Suppressor macrophage treated with lipopolysaccharide for 4 hours (primary cell): ENCODE measurements around the gene HAUS3.

Experiments
- DNase-seq: peaks from one replicate; pipeline ENCODE4 v3.0.0-alpha.2; 2020

HAUS3 gene

DNA sequence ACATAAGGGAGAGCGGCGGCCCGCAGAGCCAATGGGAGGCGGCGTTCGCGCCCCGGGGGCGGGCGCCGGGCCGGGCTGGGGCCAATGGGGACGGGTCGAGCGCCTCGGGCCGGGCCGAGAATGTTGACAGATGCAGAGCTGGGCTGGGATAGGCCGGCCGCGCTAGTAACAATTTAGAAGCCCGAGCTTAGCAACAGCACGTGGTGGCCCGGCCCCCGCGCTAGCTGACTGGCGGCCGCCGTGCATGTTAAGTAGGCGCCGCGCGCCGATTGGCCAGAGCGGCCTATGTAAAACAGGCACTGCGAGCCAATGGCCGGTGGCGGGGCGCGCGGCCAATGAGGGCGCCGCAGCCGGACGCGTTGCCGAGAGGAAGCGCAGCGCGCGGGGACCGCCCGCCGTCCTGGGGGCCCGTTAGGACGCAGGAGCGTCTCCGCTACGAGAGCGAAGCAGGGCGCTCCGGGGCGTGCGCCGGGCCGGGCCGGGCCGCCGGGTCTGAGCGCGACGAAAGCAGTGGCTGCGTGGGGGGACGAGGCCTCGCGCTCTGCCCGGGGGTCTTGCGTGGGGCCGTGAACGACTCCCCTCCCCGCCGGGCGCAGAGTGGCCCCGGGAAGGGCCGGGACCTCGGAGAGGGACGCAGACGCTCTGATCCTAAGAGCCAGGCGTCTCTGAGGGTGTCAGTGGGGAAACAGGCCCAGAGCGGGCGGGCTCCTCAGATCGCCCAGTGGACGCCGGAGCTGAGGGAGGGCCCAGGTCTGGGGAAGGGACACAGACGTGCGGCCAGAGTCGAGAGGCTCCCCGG lies 20.4 kb upstream of the HAUS3 start:
- peak; percentile 100 for DNase-seq

- DNase-seq, result no peak
Observed at GRCh38 chr4:2261853-2262144, 19.9 kb upstream of the HAUS3 start, which contains the start of gene MXD4. Gene MXD4 (minus strand): TSS chr4:2262109. CDS start chr4:2261980, 129 bp downstream.

- peak; percentile 70 for DNase-seq
Observed at GRCh38 chr4:2261110-2261852, 19.4 kb upstream of the HAUS3 start.

DNA sequence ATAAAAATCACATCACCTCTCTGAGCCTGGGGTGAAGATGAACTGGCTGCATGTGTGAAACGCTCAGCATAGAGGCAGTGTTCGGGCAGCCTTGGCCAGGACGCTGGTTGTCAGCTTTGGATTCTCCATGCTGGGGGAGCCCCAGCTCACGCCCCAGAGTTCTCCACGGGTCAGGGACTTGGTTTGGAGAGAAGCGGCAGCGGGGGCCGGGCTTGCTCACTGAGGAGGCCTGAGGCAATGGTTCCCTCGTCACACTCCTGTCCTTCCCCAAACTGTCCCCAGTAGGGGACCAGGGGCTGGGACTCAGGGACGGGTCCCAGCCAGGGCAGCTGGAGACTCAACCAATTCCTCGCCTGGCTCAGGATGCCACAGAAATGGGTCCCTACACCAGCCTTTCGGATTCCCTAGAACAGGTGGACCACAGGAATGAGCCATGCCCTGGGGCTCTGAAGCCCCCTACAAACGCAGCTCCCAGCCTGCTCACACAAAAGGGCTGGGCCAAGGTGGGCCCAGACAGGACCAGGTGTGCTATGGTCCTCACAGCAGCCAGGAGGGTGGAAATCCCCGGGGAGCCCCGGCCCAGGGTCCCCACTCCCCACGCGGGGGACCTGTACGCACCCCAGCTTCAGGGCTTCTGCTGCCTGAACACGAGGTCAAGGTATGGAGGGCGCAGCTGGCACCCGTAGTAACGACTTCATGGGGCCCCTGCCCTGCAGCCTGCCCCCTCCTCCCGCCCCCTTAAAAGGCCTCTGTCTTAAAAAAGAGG lies 18.6 kb upstream of the HAUS3 start:
- DNase-seq, result no peak

- DNase-seq, result no peak
Observed at GRCh38 chr4:2259541-2260343, 17.8 kb upstream of the HAUS3 start.

- DNase-seq, result no peak
Observed at GRCh38 chr4:2259036-2259540, 17.2 kb upstream of the HAUS3 start.

DNA sequence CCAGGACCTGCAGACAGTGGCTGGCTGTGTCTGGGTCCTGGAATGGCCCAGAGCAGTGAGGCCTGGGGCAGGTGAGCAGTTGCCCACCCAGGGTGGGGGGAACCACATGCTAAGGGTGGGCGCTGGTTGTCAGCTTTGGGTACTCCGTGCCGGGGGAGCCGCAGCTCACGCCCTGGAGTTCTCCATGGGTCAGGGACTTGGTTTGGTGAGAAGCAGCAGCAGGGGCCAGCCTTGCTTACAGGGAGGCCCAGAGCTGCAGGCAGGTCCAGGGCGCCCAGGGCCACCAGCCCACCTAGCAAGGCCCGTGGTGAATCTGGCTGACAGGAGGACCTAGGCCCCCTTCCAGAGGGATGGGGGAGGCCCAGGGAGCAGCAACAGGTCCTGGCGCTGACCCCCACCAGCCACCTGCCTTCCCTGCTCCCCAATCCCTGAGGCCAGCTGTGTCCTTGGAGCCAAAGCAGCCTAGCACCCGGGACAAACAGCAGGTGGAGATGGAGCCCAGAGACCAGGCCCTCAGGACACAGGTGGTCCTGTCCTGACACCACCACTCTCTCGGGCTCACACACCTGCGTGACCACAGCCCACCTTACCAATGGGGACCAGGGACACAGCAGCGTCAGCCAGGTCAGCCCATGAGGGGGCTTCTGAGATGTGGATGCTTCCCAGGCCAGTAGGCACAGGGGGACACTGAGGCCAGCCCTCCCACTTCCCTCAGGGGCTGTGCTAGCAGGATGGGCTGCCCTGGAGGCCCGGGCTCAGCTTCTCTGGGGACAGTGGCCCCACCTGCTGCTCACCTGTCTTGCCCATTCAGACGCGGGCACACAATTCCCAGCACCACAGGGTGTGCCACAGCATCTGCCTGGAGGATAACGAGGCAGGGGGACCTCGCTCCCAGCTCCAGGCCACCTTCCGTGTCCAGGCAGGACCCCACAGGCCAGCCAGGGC lies 16.4 kb upstream of the HAUS3 start:
- no peak for DNase-seq

DNA sequence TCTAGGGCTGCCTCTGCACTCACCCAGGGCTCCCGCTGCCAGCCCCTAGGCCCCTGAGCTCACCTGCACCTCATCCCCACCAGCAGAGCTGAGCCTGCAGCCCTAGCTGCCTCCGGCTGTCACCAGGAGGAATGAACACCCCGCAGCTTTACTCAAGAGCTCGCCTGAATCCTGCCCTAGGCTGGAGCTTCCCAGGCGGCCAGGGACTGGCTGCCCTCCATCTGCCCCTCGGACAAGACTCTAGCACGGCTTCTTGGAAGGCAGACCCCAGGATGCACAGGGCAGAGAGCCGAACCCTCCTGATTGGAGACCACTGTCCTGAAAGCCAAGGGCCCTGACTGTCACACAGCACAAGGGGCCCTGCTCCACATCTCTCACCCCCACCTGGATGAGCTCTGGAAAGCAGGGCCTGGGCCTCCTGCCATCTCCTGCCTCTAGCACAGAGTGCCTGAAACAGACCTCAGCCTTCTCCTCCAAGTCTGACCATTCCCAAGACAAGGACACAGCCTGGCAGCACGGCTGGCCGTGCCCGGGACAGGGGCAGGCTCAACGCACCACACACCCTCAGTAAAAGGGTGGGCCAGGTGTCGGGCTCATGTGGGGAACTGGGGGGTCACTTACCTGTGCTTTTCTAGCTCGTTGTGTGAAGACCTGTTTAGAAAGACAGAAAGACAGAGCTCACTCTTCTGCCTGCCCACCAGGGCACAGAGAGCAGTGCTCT lies 15.6 kb upstream of the HAUS3 start:
- DNase-seq, result no peak

DNA sequence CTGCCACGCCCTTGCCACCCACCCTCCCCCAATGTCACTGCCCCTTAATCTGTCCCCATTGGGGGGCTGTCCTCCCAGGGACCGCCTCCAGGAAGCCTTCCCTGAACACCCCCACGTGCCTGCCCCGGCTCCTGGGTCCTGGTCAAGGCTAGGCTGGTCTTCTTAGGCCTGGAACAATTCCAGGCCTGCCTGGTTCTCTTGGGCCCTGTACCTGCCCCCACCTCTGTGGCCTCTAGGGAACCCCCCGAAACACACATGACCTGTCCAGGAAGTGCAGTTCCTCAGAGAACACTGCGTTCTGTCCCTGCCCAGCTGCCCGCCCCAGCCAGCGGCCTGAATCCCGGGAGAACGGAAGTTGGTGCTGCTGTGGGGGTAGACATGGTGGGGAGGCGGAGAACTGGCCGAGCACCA lies 14.9 kb upstream of the HAUS3 start:
- no peak for DNase-seq

GRCh38 chr4:2256156-2256731 lies 14.3 kb upstream of the HAUS3 start:
- no peak for DNase-seq

GRCh38 chr4:2255501-2256155 lies 13.7 kb upstream of the HAUS3 start:
- no peak for DNase-seq

DNA sequence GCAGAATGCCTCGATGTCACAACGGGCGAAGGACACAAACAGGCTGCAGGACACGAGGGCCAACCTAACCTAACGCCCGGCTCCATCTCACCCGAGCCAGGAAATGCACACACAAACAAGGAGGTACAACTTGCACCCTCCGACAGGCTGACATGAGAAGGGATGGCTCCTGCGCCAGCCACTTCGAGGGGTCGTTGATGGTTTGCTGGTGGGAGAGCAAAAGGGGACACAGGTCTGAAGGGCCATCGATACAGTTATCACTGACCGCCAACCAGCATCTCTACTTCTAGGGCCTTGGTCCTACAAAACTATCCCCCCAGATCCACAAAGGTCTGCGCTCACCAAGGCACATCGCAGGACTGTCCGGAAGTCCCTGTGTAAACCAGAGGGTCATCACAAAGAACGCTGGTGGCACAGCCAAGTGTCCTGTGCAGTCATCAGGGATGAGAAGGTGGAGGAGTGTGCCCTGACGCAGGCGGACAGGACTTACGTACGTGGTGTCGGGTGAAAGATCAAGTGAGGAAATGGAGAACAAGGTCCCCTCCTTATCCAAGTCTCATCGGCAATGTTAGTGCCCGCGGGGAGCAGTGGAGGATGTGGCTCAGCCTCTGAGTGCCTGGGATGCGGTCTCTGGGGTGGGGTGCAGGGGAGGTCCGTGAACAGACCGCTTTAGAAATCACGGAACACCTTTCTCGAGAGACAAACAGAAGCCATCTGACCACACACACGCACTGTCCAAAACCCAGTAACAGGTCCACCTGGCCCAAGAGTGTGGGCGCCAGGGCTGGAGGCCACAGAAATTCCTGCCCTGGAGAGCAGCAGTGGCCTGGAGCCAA lies 13.0 kb upstream of the HAUS3 start:
- no peak for DNase-seq

GRCh38 chr4:2253160-2254084 lies 11.5 kb upstream of the HAUS3 start:
- no peak for DNase-seq

- DNase-seq, result no peak
Observed at GRCh38 chr4:2252530-2253091, 10.7 kb upstream of the HAUS3 start.

DNA sequence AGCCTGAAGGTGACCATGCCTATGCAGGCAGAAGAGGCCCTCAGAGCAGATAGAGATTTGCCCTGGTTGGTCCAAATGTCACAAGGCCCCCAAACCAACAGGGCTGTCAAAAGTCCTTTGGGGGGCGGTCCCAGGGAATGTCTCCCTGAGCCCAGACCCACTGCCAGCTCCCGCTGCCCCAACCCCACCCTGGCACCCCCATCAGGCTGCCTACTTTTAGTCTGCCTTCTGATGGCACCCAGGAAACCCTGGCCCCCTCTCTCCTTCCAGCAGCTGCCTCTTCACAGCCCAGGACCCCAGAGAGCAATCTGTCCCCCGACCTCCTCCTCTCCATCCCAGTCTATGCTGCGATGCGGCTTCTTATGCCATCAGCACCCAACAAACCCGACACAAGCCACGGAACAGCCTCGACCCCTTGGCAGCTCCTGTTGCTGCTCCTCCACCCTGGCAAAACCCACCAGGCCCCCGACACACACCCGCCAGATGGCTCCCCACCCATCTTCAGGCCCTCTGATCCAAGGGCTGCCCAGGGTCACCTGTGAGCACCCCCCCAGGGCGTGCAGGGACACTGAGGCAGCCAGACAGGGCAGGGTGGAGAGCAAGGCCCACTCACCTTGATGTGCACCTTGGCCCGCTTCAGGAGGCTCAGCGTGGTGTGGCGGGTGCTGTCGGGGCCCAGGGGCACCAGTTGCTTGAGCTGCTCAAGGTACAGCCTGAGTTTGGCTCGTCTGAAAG lies 10.0 kb upstream of the HAUS3 start:
- DNase-seq, result no peak

- no peak for DNase-seq
Observed at GRCh38 chr4:2251073-2251794, 9.3 kb upstream of the HAUS3 start.
